ENCODE data around the gene NCK2.
"Not testable (repeated sequence)": the region's sequence is repeated elsewhere in the genome, so short reads cannot be mapped to it uniquely, and the experiment has no call there.

Gene NCK2

GRCh38 chr2:105756435-105756834 lies 11.7 kb downstream of the NCK2 start:
- no peak for DNase-seq (ENCODE audit: low spot score)

DNA sequence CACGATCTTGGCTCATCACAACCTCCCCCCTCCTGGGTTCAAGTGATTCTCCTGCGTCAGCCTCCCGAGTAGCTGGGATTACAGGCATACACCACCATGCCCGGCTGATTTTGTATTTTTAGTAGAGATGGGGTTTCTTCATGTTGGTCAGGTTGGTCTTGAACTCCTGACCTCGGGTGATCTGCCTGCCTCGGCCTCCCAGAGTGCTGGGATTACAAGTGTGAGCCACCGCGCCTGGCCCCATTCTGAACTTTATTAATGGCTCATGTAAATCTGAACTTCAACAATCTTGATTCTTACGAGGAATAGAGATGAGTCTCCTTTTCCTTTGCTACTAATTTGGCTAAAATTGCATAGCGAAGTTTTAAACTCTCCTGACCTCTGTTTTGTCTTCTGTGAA lies 12.2 kb downstream of the NCK2 start:
- DNase-seq (ENCODE audit: low spot score): not testable (repeated sequence)

GRCh38 chr2:105757433-105757832 lies 12.7 kb downstream of the NCK2 start:
- no peak for DNase-seq (ENCODE audit: low spot score)

GRCh38 chr2:105760191-105760590 lies 15.5 kb downstream of the NCK2 start:
- no peak for DNase-seq (ENCODE audit: low spot score)

GRCh38 chr2:105760639-105761337 lies 16.1 kb downstream of the NCK2 start:
- no peak for DNase-seq (ENCODE audit: low spot score)

GRCh38 chr2:105761931-105762515 lies 17.3 kb downstream of the NCK2 start:
- no peak for DNase-seq (ENCODE audit: low spot score)

DNA sequence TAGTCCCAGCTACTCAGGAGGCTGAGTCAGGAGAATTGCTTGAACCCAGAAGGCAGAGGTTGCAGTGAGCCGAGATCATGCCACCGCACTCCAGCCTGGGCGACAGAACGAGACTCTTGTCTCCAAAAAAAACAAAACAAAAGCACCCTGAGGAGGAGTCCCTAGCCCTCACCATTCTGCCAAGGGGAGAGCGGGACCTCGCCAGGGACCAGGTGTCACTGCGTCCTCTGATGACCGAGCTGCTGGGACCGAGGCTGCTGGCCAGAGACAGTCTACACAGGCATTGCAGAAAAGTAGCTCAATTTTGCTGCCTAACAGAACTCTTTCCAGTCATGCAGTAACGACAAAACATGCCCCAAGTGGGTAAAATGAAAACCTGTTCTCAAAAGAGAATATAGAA lies 18.4 kb downstream of the NCK2 start:
- no peak for DNase-seq (ENCODE audit: low spot score)

DNA sequence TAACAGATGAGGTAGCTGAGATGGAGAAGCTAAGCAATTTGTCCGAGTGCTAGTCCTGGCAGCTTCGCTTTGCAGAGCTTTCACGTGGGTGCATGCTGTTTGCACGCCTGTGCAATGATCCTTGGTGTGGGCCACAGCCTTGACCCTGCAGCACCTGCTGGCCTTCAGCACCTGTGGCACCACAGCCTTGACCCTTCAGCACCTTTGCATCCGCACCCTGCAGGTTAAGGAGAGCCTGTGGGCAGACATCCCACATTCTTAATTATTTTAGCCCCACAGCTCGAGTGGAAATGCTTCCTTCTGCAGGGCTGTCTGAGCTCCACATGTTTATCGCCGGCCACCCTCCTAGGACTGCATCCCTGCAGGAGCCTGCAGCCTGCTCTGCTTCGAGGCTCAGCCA lies 19.3 kb downstream of the NCK2 start:
- no peak for DNase-seq (ENCODE audit: low spot score)

- no peak for DNase-seq (ENCODE audit: low spot score)
Observed at GRCh38 chr2:105765415-105766299, 20.9 kb downstream of the NCK2 start.

DNA sequence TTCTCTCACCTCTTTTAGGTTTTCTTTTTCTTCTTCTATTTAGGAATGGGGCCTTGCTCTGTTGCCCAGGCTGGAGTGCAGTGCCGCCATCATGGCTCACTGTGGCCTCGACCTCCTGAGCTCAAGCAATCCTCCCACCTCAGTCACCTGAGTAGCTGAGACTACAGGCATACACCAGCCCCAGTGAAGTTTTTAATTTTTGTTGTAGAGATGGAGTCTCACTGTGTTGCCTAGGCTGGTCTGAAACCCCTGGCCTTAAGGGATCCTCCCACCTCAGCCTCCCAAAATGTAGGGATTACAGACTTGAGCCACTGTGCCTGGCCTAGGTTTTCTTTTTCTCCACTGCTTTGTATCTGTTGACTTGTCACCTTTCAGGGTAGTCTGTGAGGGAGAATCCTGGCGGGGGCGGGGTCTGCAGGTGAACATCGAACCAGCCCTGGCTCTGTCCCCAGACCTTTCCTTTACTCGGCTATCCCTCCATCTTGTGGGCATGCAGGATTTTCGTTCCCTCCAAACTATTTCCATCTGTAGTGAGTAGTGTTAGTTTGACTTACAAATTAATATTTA lies 21.7 kb downstream of the NCK2 start:
- no peak for DNase-seq (ENCODE audit: low spot score)

GRCh38 chr2:105768176-105768575 lies 23.5 kb downstream of the NCK2 start:
- DNase-seq (ENCODE audit: low spot score): no peak

DNA sequence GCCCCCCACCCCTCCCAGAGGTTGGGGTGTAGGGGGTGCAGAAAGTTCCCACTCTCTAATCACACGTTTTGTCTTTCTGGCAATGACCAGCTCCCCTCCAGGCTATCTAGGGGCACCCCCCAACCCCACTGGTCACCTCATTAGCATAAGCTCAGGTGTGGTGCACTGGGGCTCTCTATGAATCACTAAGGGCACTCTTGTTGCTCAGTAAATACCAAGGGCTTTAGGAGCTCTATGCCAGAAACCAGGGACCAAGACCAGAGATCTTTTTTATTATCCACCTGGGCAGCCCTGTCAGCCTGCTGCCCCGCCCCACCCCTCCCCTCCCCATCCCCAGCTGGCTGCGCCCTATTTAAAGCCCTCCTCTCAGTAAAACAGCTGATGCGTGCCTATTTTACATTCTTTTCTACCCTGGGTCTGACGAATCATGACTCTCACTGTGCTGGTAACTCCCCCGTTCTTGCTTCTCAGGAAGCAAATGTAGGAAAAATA lies 24.3 kb downstream of the NCK2 start:
- no peak for DNase-seq (ENCODE audit: low spot score)

DNA sequence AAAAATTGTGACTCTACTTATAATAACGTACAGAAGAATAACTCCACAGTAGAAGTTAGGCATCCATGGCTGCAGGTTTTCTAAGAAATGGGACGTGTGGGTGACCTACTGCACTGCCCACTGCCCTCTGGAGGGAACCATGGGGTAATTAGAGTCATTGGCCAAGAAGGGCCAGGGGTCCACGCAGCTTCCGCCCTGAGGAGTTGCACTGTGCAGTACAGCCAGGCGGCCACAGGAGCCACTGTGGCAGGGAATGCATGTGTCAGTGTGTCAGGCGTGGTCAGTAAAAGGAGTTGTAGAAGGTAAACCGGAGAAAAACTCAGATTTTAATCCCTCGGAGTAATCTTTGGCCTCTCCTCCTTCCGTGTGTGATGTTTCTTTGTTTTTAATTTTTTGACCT lies 24.8 kb downstream of the NCK2 start:
- DNase-seq (ENCODE audit: low spot score): no peak

- no peak for DNase-seq (ENCODE audit: low spot score)
Observed at GRCh38 chr2:105770149-105770548, 25.4 kb downstream of the NCK2 start.

DNA sequence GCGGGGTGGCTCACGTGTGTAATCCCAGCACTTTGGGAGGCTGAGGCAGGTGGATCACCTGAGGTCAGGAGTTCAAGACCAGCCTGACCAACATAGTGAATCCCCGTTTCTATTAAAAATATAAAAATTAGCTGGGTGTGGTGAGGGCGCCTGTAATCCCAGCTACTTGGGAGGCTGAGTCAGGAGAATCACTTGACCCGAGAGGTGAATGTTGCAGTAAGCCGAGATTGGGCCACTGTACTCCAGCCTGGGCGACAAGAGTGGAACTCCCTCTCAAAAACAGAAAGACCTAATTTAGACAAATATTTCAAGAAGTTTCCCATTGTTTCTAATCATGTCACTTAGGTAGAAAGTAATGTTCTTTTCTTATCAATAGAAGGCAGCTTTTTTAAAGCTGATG lies 26.6 kb downstream of the NCK2 start:
- not testable (repeated sequence) for DNase-seq (ENCODE audit: low spot score)

DNA sequence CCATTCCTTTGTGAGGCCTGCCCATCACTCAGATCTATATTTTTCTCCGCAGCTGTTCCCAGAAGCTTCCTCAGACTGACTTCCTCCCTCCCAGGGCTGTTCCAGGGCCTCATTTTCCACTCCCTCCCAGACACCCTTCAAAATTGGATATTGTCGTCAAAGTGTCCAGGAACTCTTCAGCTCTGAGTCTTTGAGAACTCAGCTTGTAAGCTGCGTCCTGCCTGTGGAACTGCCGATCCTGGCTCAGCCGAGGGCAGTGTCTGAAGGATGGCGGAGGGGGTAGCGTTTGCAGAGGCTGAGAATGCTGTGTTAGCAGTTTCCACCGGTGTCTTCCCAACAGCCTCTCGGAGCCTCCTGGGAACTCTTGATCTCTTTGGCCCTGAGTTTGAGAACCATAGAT lies 27.1 kb downstream of the NCK2 start:
- no peak for DNase-seq (ENCODE audit: low spot score)

DNA sequence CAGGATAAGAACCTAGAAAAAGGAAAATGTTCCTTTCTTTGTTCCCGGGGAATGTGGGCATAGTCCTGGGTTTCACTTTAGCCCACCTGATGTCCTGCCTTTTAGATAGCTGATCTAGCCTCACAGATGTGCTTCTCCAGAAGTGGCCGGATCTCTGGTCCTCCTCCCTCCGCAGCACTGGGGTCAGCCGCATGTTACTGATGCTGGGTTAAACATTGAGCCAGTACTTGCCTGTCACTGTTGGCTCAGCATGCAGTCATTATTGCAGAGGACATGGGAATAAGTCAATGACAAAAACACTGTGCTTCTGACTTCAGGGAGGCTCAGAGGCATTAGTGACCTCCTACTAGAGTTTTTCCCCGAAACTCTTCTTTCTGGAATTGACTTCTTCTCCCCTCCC lies 27.6 kb downstream of the NCK2 start:
- DNase-seq (ENCODE audit: low spot score): no peak

- no peak for DNase-seq (ENCODE audit: low spot score)
Observed at GRCh38 chr2:105773568-105773967, 28.9 kb downstream of the NCK2 start.

GRCh38 chr2:105774781-105775337 lies 30.1 kb downstream of the NCK2 start:
- DNase-seq (ENCODE audit: low spot score): no peak

GRCh38 chr2:105775809-105776559 lies 31.3 kb downstream of the NCK2 start:
- no peak for DNase-seq (ENCODE audit: low spot score)

- no peak for DNase-seq (ENCODE audit: low spot score)
Observed at GRCh38 chr2:105776560-105776928, 31.8 kb downstream of the NCK2 start.
